Activated CD4-positive, alpha-beta T cell treated with anti-CD3 and anti-CD28 coated beads, Interleukin-10, Interleukin-2, amounts not matched to agents 100 ng/mL and 50 ng/mL, durations not matched to agents 16 hours and 8 hours (primary cell): ENCODE data around the gene FAM90A26.
"Not testable (repeated sequence)": the region's sequence is repeated elsewhere in the genome, so short reads cannot be mapped to it uniquely, and the experiment has no call there.

Experiments used
- DNase-seq: peaks from one replicate; pipeline ENCODE4 v3.0.0-alpha.2; 2020

Gene FAM90A26

GRCh38 chr4:9160046-9160445 lies 10.2 kb upstream of the FAM90A26 start:
- not testable (repeated sequence) for DNase-seq

GRCh38 chr4:9165990-9166389 lies 4.2 kb upstream of the FAM90A26 start:
- DNase-seq = not testable (repeated sequence)

- DNase-seq = not testable (repeated sequence)
These were observed 40.1 kb downstream of the FAM90A26 start, which contains the start of gene USP17L10 for GRCh38 chr4:9210357-9210756. TSS of gene USP17L10 (plus strand) at chr4:9210657. CDS start at chr4:9210657, 0 bp downstream.

GRCh38 chr4:9214701-9215100 lies 44.5 kb downstream of the FAM90A26 start:
- not testable (repeated sequence) for DNase-seq

GRCh38 chr4:9215105-9215504 lies 44.9 kb downstream of the FAM90A26 start, which contains the start of gene USP17L11:
TSS of gene USP17L11 (plus strand) at chr4:9215405. CDS start at chr4:9215405, 0 bp downstream.
- DNase-seq = not testable (repeated sequence)

GRCh38 chr4:9219852-9220251 lies 49.6 kb downstream of the FAM90A26 start, which contains the start of gene USP17L12:
TSS of gene USP17L12 (plus strand) at chr4:9220152. CDS start at chr4:9220152, 0 bp downstream.
- DNase-seq = not testable (repeated sequence)

- DNase-seq = not testable (repeated sequence)
These were observed 54.4 kb downstream of the FAM90A26 start, which contains the start of gene USP17L13 for GRCh38 chr4:9224596-9224995. TSS of gene USP17L13 (plus strand) at chr4:9224896. CDS start at chr4:9224896, 0 bp downstream.
